GM23338 (cell line): ENCODE measurements around the gene TBP. TPM values are rescaled to one million over a fixed set of nuclear protein-coding genes. Genes with fewer than 3 reads are reported as not detected.
A peak's percentile ranks its signal among the peaks of the same experiment; 100 is the strongest.

Experiments
- ATAC-seq: fragments of 200-7000 bp; cut with Tn5 transposase; 3 replicates; pipeline ENCODE4 v1.9.1; 2020
- DNase-seq: peaks from one replicate; pipeline ENCODE4 v3.0.0-alpha.2; 2015; ENCODE audit warnings: low spot score
- H2AFZ ChIP-seq: fragments of 200-600 bp; sonication (generic); 2 replicates; pipeline ENCODE4 v1.8.0; 2016; ENCODE audit warnings: antibody characterized with exemption, mild to moderate bottlenecking, moderate library complexity
- H3F3A ChIP-seq: fragments of 200-600 bp; sonication (generic); replicated peaks from 2 replicates; pipeline ENCODE4 v1.8.0; 2017; ENCODE audit warnings: antibody characterized with exemption, mixed run types, low read depth
- H3K27ac ChIP-seq: fragments of 200-600 bp; sonication (generic); 2 replicates; pipeline ENCODE4 v1.6.1; 2016; ENCODE audit warnings: low read depth
- H3K27me3 ChIP-seq: fragments of 200-600 bp; sonication (generic); 2 replicates; pipeline ENCODE4 v1.8.0; 2016; ENCODE audit warnings: mild to moderate bottlenecking, mixed run types, moderate library complexity; ENCODE audit not compliant: insufficient read depth
- H3K36me3 ChIP-seq: fragments of 200-600 bp; sonication (generic); 2 replicates; pipeline ENCODE4 v1.8.0; 2016; ENCODE audit warnings: mild to moderate bottlenecking; ENCODE audit not compliant: insufficient read depth
- H3K4me1 ChIP-seq: fragments of 200-600 bp; sonication (generic); 2 replicates; pipeline ENCODE4 v1.8.0; 2016; ENCODE audit warnings: mild to moderate bottlenecking, moderate library complexity; ENCODE audit not compliant: insufficient read depth
- H3K4me2 ChIP-seq: fragments of 200-600 bp; sonication (generic); 2 replicates; pipeline ENCODE4 v1.7.1; 2017; ENCODE audit warnings: mixed run types
- H3K4me3 ChIP-seq: fragments of 200-600 bp; sonication (generic); 2 replicates; pipeline ENCODE4 v1.6.1; 2016; ENCODE audit warnings: mixed run types
- H3K79me2 ChIP-seq: fragments of 200-600 bp; sonication (generic); replicated peaks from 2 replicates; pipeline ENCODE4 v1.8.0; 2017; ENCODE audit warnings: mild to moderate bottlenecking; ENCODE audit not compliant: insufficient read depth
- H3K9me2 ChIP-seq: fragments of 200-600 bp; sonication (generic); 2 replicates; pipeline ENCODE4 v1.8.0; 2017; ENCODE audit not compliant: insufficient read depth
- H4K20me1 ChIP-seq: fragments of 200-600 bp; sonication (generic); replicated peaks from 2 replicates; pipeline ENCODE4 v1.8.0; 2017; ENCODE audit warnings: mild to moderate bottlenecking; ENCODE audit not compliant: insufficient read depth
- H3K27ac Mint-ChIP-seq: 2 replicates; pipeline ENCODE4 v1.8.0; 2020; ENCODE audit warnings: inconsistent platforms, mild to moderate bottlenecking, moderate library complexity, mixed read lengths
- H3K27me3 Mint-ChIP-seq: 3 replicates; pipeline ENCODE4 v1.8.0; 2022; ENCODE audit warnings: low read depth, mild to moderate bottlenecking, moderate library complexity, mixed read lengths, inconsistent platforms; ENCODE audit not compliant: insufficient read depth, poor library complexity
- H3K36me3 Mint-ChIP-seq: 3 replicates; pipeline ENCODE4 v1.8.0; 2021; ENCODE audit warnings: low read depth, mild to moderate bottlenecking, inconsistent platforms, moderate library complexity, mixed read lengths
- H3K4me1 Mint-ChIP-seq: 3 replicates; pipeline ENCODE4 v1.8.0; 2020; ENCODE audit warnings: mild to moderate bottlenecking, inconsistent platforms, mixed read lengths
- H3K4me3 Mint-ChIP-seq: 3 replicates; pipeline ENCODE4 v1.8.0; 2021; ENCODE audit warnings: moderate library complexity, mild to moderate bottlenecking, inconsistent platforms, mixed read lengths
- H3K9me3 Mint-ChIP-seq: 3 replicates; pipeline ENCODE4 v1.8.0; 2020; ENCODE audit warnings: moderate library complexity, mild to moderate bottlenecking, inconsistent platforms, mixed read lengths
- CREB1 ChIP-seq: fragments of 250-450 bp; sonication (Bioruptor Pico); IDR thresholded peaks from 2 replicates; pipeline ENCODE4 v1.5.0; 2020; ENCODE audit warnings: low read depth, mild to moderate bottlenecking, moderate library complexity
- EZH2 ChIP-seq: fragments of 200-600 bp; sonication (generic); IDR thresholded peaks from one replicate; pipeline ENCODE4 v1.8.0; 2017; ENCODE audit warnings: antibody characterized with exemption, mild to moderate bottlenecking, low read depth; ENCODE audit not compliant: unreplicated experiment
- EZH2phosphoT487 ChIP-seq: fragments of 200-600 bp; sonication (generic); IDR thresholded peaks from one replicate; pipeline ENCODE4 v1.8.1; 2018; ENCODE audit warnings: antibody characterized with exemption; ENCODE audit not compliant: unreplicated experiment
- JUNB ChIP-seq: IDR thresholded peaks from one replicate; pipeline ENCODE4 v1.6.1; 2016; ENCODE audit warnings: antibody characterized with exemption; ENCODE audit not compliant: unreplicated experiment
- NANOG ChIP-seq: IDR thresholded peaks from 2 replicates; pipeline ENCODE4 v1.6.1; 2016; ENCODE audit warnings: antibody characterized with exemption, borderline replicate concordance
- POLR2AphosphoS5 ChIP-seq: IDR thresholded peaks from 2 replicates; pipeline ENCODE4 v1.6.1; 2016; ENCODE audit warnings: antibody characterized with exemption, low read depth
- ZNF114 ChIP-seq: fragments of 250-450 bp; sonication (Bioruptor Pico); IDR thresholded peaks from 2 replicates; pipeline ENCODE4 v1.5.0; 2020; ENCODE audit warnings: mild to moderate bottlenecking, moderate library complexity
- ZNF331 ChIP-seq: fragments of 250-450 bp; sonication (Bioruptor Pico); IDR thresholded peaks from 2 replicates; pipeline ENCODE4 v1.5.0; 2020; ENCODE audit warnings: low read depth, mild to moderate bottlenecking, moderate library complexity
- polyA plus RNA-seq: library from polyadenylated mRNA; unstranded; fragments of >200 nt; fragmentation: Nextera tagmentation; extraction: Ambion mirVana; gene quantifications from 2 replicates; pipeline ENCODE4 v1.2.1, GENCODE V29; 2016
- total RNA-seq: library from RNA; depleted of rRNA; stranded (reverse); fragments of >200 nt; shearing (Covaris generic); gene quantifications from 2 replicates; pipeline ENCODE4 v1.2.3, GENCODE V29; 2014
- TF ChIP-seq, protein P1 (sequence below): IDR thresholded peaks from one replicate; pipeline ENCODE4 v1.6.1; 2018; ENCODE audit warnings: antibody characterized with exemption; ENCODE audit not compliant: unreplicated experiment
- TF ChIP-seq, protein P2 (sequence below), 2 experiments: fragments of 200-600 bp in 1 of 2; sonication (generic) in 1 of 2; conservative IDR thresholded peaks; 2 replicates each; pipeline versions ENCODE4 v1.5.1 to v1.6.1; 2016 to 2017; ENCODE audit warnings: antibody characterized with exemption in 2 of 2, low read depth in 2 of 2, mild to moderate bottlenecking in 2 of 2, moderate library complexity in 1 of 2

The TBP gene
- total and polyA plus RNA-seq, 2 experiments from 2014 or later = 30.3 to 36.5 TPM

DNA sequence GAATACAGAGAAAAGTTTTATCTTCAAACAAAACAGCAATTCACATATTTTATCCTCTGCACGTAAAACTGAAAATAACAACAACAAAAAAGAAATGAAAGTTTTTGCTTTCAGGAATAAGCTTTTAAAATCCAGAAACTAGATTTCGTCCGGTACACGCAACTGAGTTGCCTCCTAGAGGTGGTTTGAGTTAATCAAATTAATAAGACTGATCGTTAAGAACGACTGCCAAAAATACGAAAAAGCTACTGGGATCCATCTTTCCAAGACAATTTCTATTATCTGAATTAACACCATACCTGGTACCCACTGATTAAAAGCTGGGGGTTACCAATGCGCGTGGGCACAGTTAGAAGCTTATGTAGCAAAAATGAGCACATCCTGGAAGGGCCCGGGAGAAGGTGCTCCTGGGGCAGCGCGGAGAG lies 29.6 kb downstream of the TBP start:
- ATAC-seq = no peak
- Mint-ChIP-seq H3K9me3 (peaks cover 4% of the 10 kb centered on the region; the same call in 2 of the 3 replicates), H3K4me1 (peaks cover 33% of the 10 kb centered on the region)

DNA sequence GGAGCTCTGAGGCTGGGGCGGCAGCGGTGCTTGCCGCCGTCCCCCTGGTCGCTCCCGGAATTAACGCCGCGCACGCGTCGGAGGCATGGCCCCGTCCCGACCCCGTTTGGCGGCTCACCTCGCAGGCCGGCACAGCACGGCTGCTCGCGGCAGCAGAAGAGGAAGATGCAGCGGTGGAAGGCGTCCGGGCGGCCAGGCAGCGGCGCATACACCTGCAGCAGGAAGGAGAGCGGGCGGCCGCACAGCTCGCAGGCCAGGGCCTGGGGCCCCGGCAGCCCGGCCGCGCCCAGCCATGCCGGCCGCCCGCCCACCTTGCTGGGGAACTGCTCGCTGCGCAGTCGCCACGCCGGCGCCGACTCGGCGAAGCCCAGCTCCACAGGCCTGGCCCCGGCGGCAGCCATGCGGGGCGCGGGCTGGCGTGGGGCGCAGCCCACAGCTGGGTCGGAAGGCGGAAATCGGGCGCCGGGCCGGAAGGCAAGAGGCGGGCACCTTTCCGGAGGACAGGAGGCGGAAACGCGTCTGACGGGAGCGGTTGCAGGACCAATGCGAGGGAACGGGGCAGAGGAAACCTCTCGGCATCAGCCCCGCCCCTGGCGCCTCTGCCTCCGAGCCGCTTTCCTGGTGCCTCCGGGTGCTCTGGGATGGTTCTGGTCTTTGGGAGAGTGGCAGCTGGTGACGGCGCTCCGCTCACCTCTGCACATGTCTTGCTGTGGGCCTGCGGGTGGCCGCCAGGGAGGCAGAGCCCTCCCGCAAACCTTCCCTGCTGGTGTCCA lies 30.2 kb downstream of the TBP start, which contains the start of gene PDCD2:
PDCD2 (minus strand) TSS at position 457 of the 773 bp plus-strand sequence; CDS start at position 401, 56 bp downstream.
- ATAC-seq (peak; percentile 94), DNase-seq (peak; percentile 98)
- Histone ChIP-seq H3K4me1 (peaks cover 31% of the 10 kb centered on the region), H3F3A (peaks cover 9% of the 10 kb centered on the region; the same call in 1 of the 2 replicates), H3K9me2 (no peaks in the 10 kb centered on the region), H3K4me3 (peak within 1 kb of the TSS; percentile 75), H3K4me2 (peak within 1 kb of the TSS; percentile 81), H3K27me3 (no peaks in the 10 kb centered on the region), H4K20me1 (0 out of 2 replicates have a peak, but pooled peaks cover 6% of the 10 kb centered on the region), H3K79me2 (peaks cover 15% of the 10 kb centered on the region), H3K36me3 (peaks cover 13% of the 10 kb centered on the region), H3K27ac (peak within 1 kb of the TSS; percentile 98), H2AFZ (no peak within 1 kb of the TSS)
- H3K27me3 Mint-ChIP-seq = peaks cover 6% of the 10 kb centered on the region
- peaks cover 33% of the 10 kb centered on the region for H3K4me1 Mint-ChIP-seq
- peak within 1 kb of the TSS; percentile 97 for H3K27ac Mint-ChIP-seq
- peaks cover 9% of the 10 kb centered on the region for H3K9me3 Mint-ChIP-seq
- H3K36me3 Mint-ChIP-seq = peaks cover 47% of the 10 kb centered on the region
- H3K4me3 Mint-ChIP-seq = peak within 1 kb of the TSS; percentile 99
- TF ChIP-seq JUNB (no peak), ZNF114 (CRISPR knock-in tag) (no peak), NANOG (no peak), ZNF331 (CRISPR knock-in tag) (no peak), POLR2AphosphoS5 (peak; percentile 86), CREB1 (peak; percentile 75), EZH2phosphoT487 (no peak), EZH2 (no peak)
- TF ChIP-seq, protein P1, sequence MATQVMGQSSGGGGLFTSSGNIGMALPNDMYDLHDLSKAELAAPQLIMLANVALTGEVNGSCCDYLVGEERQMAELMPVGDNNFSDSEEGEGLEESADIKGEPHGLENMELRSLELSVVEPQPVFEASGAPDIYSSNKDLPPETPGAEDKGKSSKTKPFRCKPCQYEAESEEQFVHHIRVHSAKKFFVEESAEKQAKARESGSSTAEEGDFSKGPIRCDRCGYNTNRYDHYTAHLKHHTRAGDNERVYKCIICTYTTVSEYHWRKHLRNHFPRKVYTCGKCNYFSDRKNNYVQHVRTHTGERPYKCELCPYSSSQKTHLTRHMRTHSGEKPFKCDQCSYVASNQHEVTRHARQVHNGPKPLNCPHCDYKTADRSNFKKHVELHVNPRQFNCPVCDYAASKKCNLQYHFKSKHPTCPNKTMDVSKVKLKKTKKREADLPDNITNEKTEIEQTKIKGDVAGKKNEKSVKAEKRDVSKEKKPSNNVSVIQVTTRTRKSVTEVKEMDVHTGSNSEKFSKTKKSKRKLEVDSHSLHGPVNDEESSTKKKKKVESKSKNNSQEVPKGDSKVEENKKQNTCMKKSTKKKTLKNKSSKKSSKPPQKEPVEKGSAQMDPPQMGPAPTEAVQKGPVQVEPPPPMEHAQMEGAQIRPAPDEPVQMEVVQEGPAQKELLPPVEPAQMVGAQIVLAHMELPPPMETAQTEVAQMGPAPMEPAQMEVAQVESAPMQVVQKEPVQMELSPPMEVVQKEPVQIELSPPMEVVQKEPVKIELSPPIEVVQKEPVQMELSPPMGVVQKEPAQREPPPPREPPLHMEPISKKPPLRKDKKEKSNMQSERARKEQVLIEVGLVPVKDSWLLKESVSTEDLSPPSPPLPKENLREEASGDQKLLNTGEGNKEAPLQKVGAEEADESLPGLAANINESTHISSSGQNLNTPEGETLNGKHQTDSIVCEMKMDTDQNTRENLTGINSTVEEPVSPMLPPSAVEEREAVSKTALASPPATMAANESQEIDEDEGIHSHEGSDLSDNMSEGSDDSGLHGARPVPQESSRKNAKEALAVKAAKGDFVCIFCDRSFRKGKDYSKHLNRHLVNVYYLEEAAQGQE = no peak
- TF ChIP-seq, protein P2, sequence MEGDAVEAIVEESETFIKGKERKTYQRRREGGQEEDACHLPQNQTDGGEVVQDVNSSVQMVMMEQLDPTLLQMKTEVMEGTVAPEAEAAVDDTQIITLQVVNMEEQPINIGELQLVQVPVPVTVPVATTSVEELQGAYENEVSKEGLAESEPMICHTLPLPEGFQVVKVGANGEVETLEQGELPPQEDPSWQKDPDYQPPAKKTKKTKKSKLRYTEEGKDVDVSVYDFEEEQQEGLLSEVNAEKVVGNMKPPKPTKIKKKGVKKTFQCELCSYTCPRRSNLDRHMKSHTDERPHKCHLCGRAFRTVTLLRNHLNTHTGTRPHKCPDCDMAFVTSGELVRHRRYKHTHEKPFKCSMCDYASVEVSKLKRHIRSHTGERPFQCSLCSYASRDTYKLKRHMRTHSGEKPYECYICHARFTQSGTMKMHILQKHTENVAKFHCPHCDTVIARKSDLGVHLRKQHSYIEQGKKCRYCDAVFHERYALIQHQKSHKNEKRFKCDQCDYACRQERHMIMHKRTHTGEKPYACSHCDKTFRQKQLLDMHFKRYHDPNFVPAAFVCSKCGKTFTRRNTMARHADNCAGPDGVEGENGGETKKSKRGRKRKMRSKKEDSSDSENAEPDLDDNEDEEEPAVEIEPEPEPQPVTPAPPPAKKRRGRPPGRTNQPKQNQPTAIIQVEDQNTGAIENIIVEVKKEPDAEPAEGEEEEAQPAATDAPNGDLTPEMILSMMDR (conservative IDR thresholded peaks at IDR 0.05; ENCODE audit: low read depth in 2 of 2) = no peak

More for the DNA sequence above, 29.6 kb downstream of the TBP start:
- Histone ChIP-seq H3K4me1 (peaks cover 31% of the 10 kb centered on the region), H3K27ac (peak overlapping the region; percentile 4; the same call in 1 of the 2 replicates), H3F3A (peaks cover 9% of the 10 kb centered on the region; the same call in 1 of the 2 replicates), H4K20me1 (0 out of 2 replicates have a peak, but pooled peaks cover 6% of the 10 kb centered on the region), H3K79me2 (peaks cover 15% of the 10 kb centered on the region), H3K27me3 (no peaks in the 10 kb centered on the region), H2AFZ (no peak overlapping the region), H3K4me3 (peak overlapping the region; percentile 75), H3K9me2 (no peaks in the 10 kb centered on the region), H3K4me2 (peak overlapping the region; percentile 81), H3K36me3 (peaks cover 13% of the 10 kb centered on the region)
- no peak for DNase-seq
- H3K36me3 Mint-ChIP-seq = peaks cover 51% of the 10 kb centered on the region
- peak overlapping the region; percentile 95 for H3K4me3 Mint-ChIP-seq
- TF ChIP-seq, protein P2 (conservative IDR thresholded peaks at IDR 0.05; ENCODE audit: low read depth in 2 of 2) = peak in 1 of 2 experiments; percentile 35; a peak in 2 of 4 replicates
- TF ChIP-seq JUNB = no peak
- H3K27ac Mint-ChIP-seq = peak overlapping the region; percentile 96
- H3K27me3 Mint-ChIP-seq = peaks cover 6% of the 10 kb centered on the region
